HCT116 (cell line): ENCODE results near the gene SART1.

ENCODE experiments used
- EZH2phosphoT487 ChIP-seq: fragments of 200-600 bp; IDR thresholded peaks from 2 replicates; pipeline ENCODE4 v1.6.1; 2018; ENCODE audit warnings: antibody characterized with exemption, borderline replicate concordance
- POLR2A ChIP-seq: IDR thresholded peaks from 2 replicates; pipeline ENCODE4 v1.7.0; 2011; ENCODE audit warnings: borderline replicate concordance; ENCODE audit not compliant: insufficient read depth, insufficient read length; ENCODE audit errors: extremely low read depth
- ZNF274 ChIP-seq: fragments of 200-500 bp; sonication (Bioruptor generic); IDR thresholded peaks from 2 replicates; pipeline ENCODE4 v1.6.1; 2014; ENCODE audit warnings: mild to moderate bottlenecking, low read depth, low read length, inconsistent platforms
- TF ChIP-seq, protein P1 (sequence below): IDR thresholded peaks from 2 replicates; pipeline ENCODE4 v1.6.1; 2012; ENCODE audit warnings: low read depth
- TF ChIP-seq, protein P2 (sequence below), 3 experiments: fragments of 200-600 bp in 1 of 3; sonication (generic) in 1 of 3; IDR thresholded peaks in 2 of 3; conservative IDR thresholded peaks in 1 of 3; 2 replicates each; pipeline ENCODE4 v1.5.1; 2012 to 2017; ENCODE audit warnings: low read depth in 2 of 3, low read length in 2 of 3, antibody characterized with exemption in 1 of 3, borderline replicate concordance in 1 of 3, control low read depth in 1 of 3, mild to moderate bottlenecking in 1 of 3, mixed read lengths in 1 of 3, mixed run types in 1 of 3, moderate library complexity in 1 of 3; ENCODE audit not compliant: insufficient read depth in 1 of 3

DNA sequence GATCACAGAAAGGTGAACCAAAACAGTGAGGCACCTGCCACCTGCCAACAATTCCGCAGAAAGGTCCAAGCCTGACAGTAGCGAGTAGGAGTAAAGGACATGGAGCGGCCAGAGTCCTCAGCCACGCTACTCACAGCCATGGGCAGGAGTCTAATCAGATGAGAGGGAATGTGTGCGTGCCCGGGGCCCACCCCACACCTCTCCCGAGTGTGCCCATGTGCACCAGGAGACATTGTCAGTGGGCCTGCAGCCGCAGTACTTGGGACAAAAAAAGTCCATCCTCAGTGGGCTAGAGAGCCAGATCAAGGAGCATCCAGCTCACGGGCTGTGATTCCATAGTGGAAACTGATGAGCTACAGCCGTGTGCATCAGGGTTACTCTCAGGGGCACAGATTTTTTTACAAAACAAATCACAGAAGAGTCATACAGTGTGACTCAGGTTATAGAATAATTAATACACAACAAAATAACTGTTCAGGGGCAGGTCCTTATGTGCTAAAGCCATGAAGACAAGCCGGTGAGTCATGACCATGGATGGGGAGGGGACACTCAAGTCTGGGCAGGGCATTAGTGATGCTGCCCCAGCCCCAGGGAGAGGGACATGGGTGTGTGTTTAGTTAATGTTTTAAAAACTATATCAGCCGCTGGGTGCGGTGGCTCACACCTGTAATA, 12.0 kb downstream of the SART1 start:
- TF ChIP-seq, protein P1, sequence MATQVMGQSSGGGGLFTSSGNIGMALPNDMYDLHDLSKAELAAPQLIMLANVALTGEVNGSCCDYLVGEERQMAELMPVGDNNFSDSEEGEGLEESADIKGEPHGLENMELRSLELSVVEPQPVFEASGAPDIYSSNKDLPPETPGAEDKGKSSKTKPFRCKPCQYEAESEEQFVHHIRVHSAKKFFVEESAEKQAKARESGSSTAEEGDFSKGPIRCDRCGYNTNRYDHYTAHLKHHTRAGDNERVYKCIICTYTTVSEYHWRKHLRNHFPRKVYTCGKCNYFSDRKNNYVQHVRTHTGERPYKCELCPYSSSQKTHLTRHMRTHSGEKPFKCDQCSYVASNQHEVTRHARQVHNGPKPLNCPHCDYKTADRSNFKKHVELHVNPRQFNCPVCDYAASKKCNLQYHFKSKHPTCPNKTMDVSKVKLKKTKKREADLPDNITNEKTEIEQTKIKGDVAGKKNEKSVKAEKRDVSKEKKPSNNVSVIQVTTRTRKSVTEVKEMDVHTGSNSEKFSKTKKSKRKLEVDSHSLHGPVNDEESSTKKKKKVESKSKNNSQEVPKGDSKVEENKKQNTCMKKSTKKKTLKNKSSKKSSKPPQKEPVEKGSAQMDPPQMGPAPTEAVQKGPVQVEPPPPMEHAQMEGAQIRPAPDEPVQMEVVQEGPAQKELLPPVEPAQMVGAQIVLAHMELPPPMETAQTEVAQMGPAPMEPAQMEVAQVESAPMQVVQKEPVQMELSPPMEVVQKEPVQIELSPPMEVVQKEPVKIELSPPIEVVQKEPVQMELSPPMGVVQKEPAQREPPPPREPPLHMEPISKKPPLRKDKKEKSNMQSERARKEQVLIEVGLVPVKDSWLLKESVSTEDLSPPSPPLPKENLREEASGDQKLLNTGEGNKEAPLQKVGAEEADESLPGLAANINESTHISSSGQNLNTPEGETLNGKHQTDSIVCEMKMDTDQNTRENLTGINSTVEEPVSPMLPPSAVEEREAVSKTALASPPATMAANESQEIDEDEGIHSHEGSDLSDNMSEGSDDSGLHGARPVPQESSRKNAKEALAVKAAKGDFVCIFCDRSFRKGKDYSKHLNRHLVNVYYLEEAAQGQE: no peak
- no peak for TF ChIP-seq POLR2A
- TF ChIP-seq, protein P2, sequence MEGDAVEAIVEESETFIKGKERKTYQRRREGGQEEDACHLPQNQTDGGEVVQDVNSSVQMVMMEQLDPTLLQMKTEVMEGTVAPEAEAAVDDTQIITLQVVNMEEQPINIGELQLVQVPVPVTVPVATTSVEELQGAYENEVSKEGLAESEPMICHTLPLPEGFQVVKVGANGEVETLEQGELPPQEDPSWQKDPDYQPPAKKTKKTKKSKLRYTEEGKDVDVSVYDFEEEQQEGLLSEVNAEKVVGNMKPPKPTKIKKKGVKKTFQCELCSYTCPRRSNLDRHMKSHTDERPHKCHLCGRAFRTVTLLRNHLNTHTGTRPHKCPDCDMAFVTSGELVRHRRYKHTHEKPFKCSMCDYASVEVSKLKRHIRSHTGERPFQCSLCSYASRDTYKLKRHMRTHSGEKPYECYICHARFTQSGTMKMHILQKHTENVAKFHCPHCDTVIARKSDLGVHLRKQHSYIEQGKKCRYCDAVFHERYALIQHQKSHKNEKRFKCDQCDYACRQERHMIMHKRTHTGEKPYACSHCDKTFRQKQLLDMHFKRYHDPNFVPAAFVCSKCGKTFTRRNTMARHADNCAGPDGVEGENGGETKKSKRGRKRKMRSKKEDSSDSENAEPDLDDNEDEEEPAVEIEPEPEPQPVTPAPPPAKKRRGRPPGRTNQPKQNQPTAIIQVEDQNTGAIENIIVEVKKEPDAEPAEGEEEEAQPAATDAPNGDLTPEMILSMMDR (IDR thresholded peaks at IDR 0.05 in 2 of 3, conservative IDR thresholded peaks at IDR 0.05 in 1 of 3; ENCODE audit: borderline replicate concordance in 1 of 3, insufficient read depth in 1 of 3, low read depth in 2 of 3, low read length in 2 of 3): no peak
- no peak for TF ChIP-seq ZNF274
- no peak for TF ChIP-seq EZH2phosphoT487
